ENCODE measurements around the gene CEBPA. TPM values are rescaled to one million over a fixed set of nuclear protein-coding genes. Genes with fewer than 3 reads are reported as not detected.

CEBPA gene
- polyA plus RNA-seq, 3 donors, result 17.9 to 76.3 (median 47.5) TPM

DNA sequence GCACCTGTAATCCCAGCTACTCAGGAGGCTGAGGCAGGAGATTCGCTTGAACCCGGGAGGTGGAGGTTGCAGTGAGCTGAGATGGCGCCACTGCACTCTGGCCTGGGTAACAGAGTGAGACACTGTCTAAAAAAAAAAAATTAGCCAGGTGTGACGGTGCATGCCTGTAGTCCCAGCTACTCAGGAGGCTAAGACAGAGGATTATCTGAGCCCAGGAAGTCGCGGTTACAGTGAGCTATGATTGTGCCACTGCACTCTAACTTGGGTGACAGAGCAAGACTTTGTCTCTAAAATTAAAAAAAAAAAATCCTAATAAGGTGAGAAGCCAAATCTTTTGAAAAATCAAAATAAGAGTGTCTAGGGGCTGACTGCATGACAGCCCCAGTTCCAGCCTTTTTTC is 9.7 kb upstream of the CEBPA start:
- Histone ChIP-seq H3K4me2 (replicated peaks; ENCODE audit: extremely low read depth, low read length, poor library complexity, severe bottlenecking) (no peak overlapping the region), H3K79me2 (ENCODE audit: insufficient read depth, low read length) (no peaks in the 10 kb centered on the region), H3K4me3 (replicated peaks in 1 of 3; ENCODE audit: low read depth in 2 of 3, low read length in 3 of 3) (no peak overlapping the region), H2AFZ (ENCODE audit: insufficient read depth, low read depth, low read length, poor library complexity, severe bottlenecking) (no peak overlapping the region), H3K9me3 (replicated peaks in 1 of 2; ENCODE audit: control insufficient read depth in 1 of 2, insufficient read depth in 1 of 2, low read length in 2 of 2) (peaks cover 11 to 18% of the 10 kb centered on the region in 2 donors), H4K20me1 (ENCODE audit: insufficient read depth, low read length) (no peaks in the 10 kb centered on the region), H3K4me1 (ENCODE audit: control insufficient read depth in 1 of 2, insufficient read depth in 2 of 2, low read length in 2 of 2) (no peaks in the 10 kb centered on the region), H3K27me3 (ENCODE audit: control insufficient read depth in 2 of 2, insufficient read depth in 2 of 2, low read length in 2 of 2) (no peaks in the 10 kb centered on the region), H3K9ac (ENCODE audit: insufficient read depth, low read length, poor library complexity, severe bottlenecking) (no peak overlapping the region), H3K36me3 (replicated peaks in 1 of 2; ENCODE audit: control insufficient read depth in 1 of 2, insufficient read depth in 2 of 2, low read length in 2 of 2) (no peaks in the 10 kb centered on the region), H3K27ac (ENCODE audit: low read depth in 1 of 2, low read length in 2 of 2) (no peak overlapping the region)
- peaks cover 0 to 9% (median 5%) of the 10 kb centered on the region in 3 donors for H3K27me3 Mint-ChIP-seq (ENCODE audit: low read depth in 3 of 3)
- no peak overlapping the region for H3K4me3 Mint-ChIP-seq
- no peak overlapping the region for H3K27ac Mint-ChIP-seq
- DNase-seq, result no peak
- peaks cover 3 to 6% of the 10 kb centered on the region in 2 donors for H3K36me3 Mint-ChIP-seq
- TF ChIP-seq, protein P1, sequence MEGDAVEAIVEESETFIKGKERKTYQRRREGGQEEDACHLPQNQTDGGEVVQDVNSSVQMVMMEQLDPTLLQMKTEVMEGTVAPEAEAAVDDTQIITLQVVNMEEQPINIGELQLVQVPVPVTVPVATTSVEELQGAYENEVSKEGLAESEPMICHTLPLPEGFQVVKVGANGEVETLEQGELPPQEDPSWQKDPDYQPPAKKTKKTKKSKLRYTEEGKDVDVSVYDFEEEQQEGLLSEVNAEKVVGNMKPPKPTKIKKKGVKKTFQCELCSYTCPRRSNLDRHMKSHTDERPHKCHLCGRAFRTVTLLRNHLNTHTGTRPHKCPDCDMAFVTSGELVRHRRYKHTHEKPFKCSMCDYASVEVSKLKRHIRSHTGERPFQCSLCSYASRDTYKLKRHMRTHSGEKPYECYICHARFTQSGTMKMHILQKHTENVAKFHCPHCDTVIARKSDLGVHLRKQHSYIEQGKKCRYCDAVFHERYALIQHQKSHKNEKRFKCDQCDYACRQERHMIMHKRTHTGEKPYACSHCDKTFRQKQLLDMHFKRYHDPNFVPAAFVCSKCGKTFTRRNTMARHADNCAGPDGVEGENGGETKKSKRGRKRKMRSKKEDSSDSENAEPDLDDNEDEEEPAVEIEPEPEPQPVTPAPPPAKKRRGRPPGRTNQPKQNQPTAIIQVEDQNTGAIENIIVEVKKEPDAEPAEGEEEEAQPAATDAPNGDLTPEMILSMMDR (IDR thresholded peaks at IDR 0.05), result no peak
- H3K4me1 Mint-ChIP-seq, result peaks cover 11% of the 10 kb centered on the region
- WGBS (ENCODE audit: insufficient coverage), result 100% methylated on average over 2 of the region's 6 CpGs
- peaks cover 10 to 22% (median 15%) of the 10 kb centered on the region in 7 donors for H3K9me3 Mint-ChIP-seq
- intact Hi-C loops (cut with micrococcal nuclease), result no loop called here

DNA sequence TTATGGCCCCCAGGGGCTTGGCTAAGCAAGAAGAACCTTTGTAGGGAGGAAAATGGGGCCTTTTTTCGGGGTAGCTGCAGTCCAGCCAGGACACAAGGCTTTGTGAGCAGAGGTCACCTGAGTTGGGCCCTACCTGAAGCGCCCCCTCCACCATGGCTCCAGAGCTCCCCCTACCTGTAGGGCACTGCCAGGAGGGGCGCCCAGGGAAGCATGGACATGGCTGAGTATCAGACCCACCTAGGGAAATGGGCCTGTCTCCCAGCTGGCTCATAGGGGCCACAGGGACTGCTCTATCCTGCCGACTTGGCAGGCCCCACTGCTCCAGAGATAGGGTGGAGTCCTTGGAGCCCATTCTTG is 9.0 kb upstream of the CEBPA start:
- Histone ChIP-seq H3K27ac (ENCODE audit: low read depth in 1 of 2, low read length in 2 of 2) (no peak overlapping the region), H3K79me2 (ENCODE audit: insufficient read depth, low read length) (no peaks in the 10 kb centered on the region), H2AFZ (ENCODE audit: insufficient read depth, low read depth, low read length, poor library complexity, severe bottlenecking) (no peak overlapping the region), H4K20me1 (ENCODE audit: insufficient read depth, low read length) (no peaks in the 10 kb centered on the region), H3K27me3 (ENCODE audit: control insufficient read depth in 2 of 2, insufficient read depth in 2 of 2, low read length in 2 of 2) (no peaks in the 10 kb centered on the region), H3K4me3 (replicated peaks in 1 of 3; ENCODE audit: low read depth in 2 of 3, low read length in 3 of 3) (no peak overlapping the region), H3K4me1 (ENCODE audit: control insufficient read depth in 1 of 2, insufficient read depth in 2 of 2, low read length in 2 of 2) (no peaks in the 10 kb centered on the region), H3K9ac (ENCODE audit: insufficient read depth, low read length, poor library complexity, severe bottlenecking) (no peak overlapping the region), H3K4me2 (replicated peaks; ENCODE audit: extremely low read depth, low read length, poor library complexity, severe bottlenecking) (no peak overlapping the region), H3K36me3 (replicated peaks in 1 of 2; ENCODE audit: control insufficient read depth in 1 of 2, insufficient read depth in 2 of 2, low read length in 2 of 2) (no peaks in the 10 kb centered on the region), H3K9me3 (replicated peaks in 1 of 2; ENCODE audit: control insufficient read depth in 1 of 2, insufficient read depth in 1 of 2, low read length in 2 of 2) (peaks cover 11 to 18% of the 10 kb centered on the region in 2 donors)
- Mint-ChIP-seq H3K9me3 (peaks cover 10 to 22% (median 15%) of the 10 kb centered on the region in 7 donors), H3K36me3 (peaks cover 3 to 6% of the 10 kb centered on the region in 2 donors), H3K4me3 (no peak overlapping the region), H3K4me1 (peaks cover 17% of the 10 kb centered on the region), H3K27ac (no peak overlapping the region), H3K27me3 (ENCODE audit: low read depth in 3 of 3) (peaks cover 0 to 9% (median 5%) of the 10 kb centered on the region in 3 donors)
- 100% methylated on average over 4 of the region's 4 CpGs for WGBS (ENCODE audit: insufficient coverage)
- DNase-seq, result no peak
- intact Hi-C loops (cut with micrococcal nuclease), result no loop called here
- TF ChIP-seq, protein P1 (IDR thresholded peaks at IDR 0.05), result peak; percentile 7
